Upper lobe of left lung (tissue), 6 donors: ENCODE results near the gene RBM23. TPM values are rescaled to one million over a fixed set of nuclear protein-coding genes. Genes with fewer than 3 reads are reported as not detected.

Experiments
- ATAC-seq, 2 donors: fragments of 200-7000 bp; cut with Tn5 transposase; one replicate each; pipeline ENCODE4 v1.9.1; 2022; ENCODE audit warnings: mild to moderate bottlenecking in 2 of 2, moderate library complexity in 2 of 2; ENCODE audit not compliant: low FRiP score in 2 of 2
- DNase-seq, 2 donors: peaks; one replicate each; pipeline ENCODE4 v3.0.0-alpha.2; 2019 to 2020
- H3K27ac ChIP-seq, 4 donors: fragments of 200-600 bp; sonication (generic); one replicate each; pipeline ENCODE4 v1.5.1; 2016 to 2019
- H3K27me3 ChIP-seq, 4 donors: fragments of 200-600 bp; sonication (generic); one replicate each; pipeline ENCODE4 v1.5.1; 2017 to 2019
- H3K36me3 ChIP-seq, 4 donors: fragments of 200-600 bp; sonication (generic); one replicate each; pipeline ENCODE4 v1.5.1; 2016 to 2019
- H3K4me1 ChIP-seq, 4 donors: fragments of 200-600 bp; sonication (generic); one replicate each; pipeline ENCODE4 v1.5.1; 2018 to 2019
- H3K4me3 ChIP-seq, 4 donors: fragments of 200-600 bp; sonication (generic); one replicate each; pipeline ENCODE4 v1.5.1; 2017 to 2019; ENCODE audit warnings: mild to moderate bottlenecking in 2 of 4, moderate library complexity in 1 of 4
- H3K9me3 ChIP-seq, 4 donors: fragments of 200-600 bp; sonication (generic); one replicate each; pipeline ENCODE4 v1.5.1; 2018 to 2019
- CTCF ChIP-seq, 6 experiments: fragments of 450-650 bp in 4 of 6; fragments of 200-600 bp in 2 of 6; sonication (generic) in 2 of 6; IDR thresholded peaks; one replicate each; pipeline ENCODE4 v1.5.1; 2016 to 2019; ENCODE audit warnings: antibody characterized with exemption in 6 of 6
- EP300 ChIP-seq, 4 donors: sonication (generic); formaldehyde crosslinking; IDR thresholded peaks; one replicate each; pipeline ENCODE4 v1.5.1; 2017; ENCODE audit warnings: antibody characterized with exemption in 4 of 4, control low read depth in 2 of 4
- POLR2A ChIP-seq, 4 donors: fragments of 450-650 bp; IDR thresholded peaks; one replicate each; pipeline ENCODE4 v1.5.1; 2016 to 2017; ENCODE audit warnings: antibody characterized with exemption in 4 of 4, mild to moderate bottlenecking in 2 of 4
- POLR2AphosphoS5 ChIP-seq, 2 donors: sonication (generic); formaldehyde crosslinking; IDR thresholded peaks; one replicate each; pipeline ENCODE4 v1.5.1; 2017; ENCODE audit warnings: antibody characterized with exemption in 2 of 2
- WGBS, 2 donors: methylation state at CpG; one replicate each; pipeline ENCODE4 v1.1.5; 2017 to 2018; 5-methylcytosine and 5-hydroxymethylcytosine counted together
- total RNA-seq, 6 donors: library from RNA; depleted of rRNA in 4 of 6; stranded (reverse); fragments of >200 nt in 4 of 6; gene quantifications; one replicate each; pipeline versions ENCODE4 v1.1.0 to v1.2.1, GENCODE V29; 2016 to 2021
- donor health status: DM: no; HTN: no; CAD: no; lungs with moderate emphysema.
- donor health status: DM: no; HTN: yes; CAD: no; lungs with severe emphysema.

The RBM23 gene
- total RNA-seq, 6 donors from 2014 or later = 63.3 to 96.8 (median 91.9) TPM

- H3K36me3 ChIP-seq = peaks cover 43 to 90% (median 71%) of the 10 kb centered on the region in 4 donors
- 65 to 75% methylated on average over 8 of the region's 8 CpGs for WGBS, 2 donors
- no peaks in the 10 kb centered on the region for H3K9me3 ChIP-seq
These were observed 10.3 kb downstream of the RBM23 start for GRCh38 chr14:22908601-22909000.

GRCh38 chr14:22907429-22907828 lies 11.5 kb downstream of the RBM23 start:
- peaks cover 0 to 6% (median 4%) of the 10 kb centered on the region in 4 donors for H3K4me1 ChIP-seq
- H3K36me3 ChIP-seq = peaks cover 51 to 98% (median 81%) of the 10 kb centered on the region in 4 donors
- no peaks in the 10 kb centered on the region for H3K9me3 ChIP-seq
- DNase-seq (no peak), ATAC-seq (no peak)
- WGBS, 2 donors = 93% methylated on average over 3 of the region's 3 CpGs
- H3K4me3 ChIP-seq = no peak overlapping the region
- no peak for TF ChIP-seq POLR2AphosphoS5 (IDR thresholded peaks at IDR 0.05)
- TF ChIP-seq EP300 (IDR thresholded peaks at IDR 0.05) = no peak
- no peak for TF ChIP-seq CTCF (IDR thresholded peaks at IDR 0.05)
- TF ChIP-seq POLR2A (IDR thresholded peaks at IDR 0.05) = no peak
- H3K27ac ChIP-seq = no peak overlapping the region
- no peaks in the 10 kb centered on the region for H3K27me3 ChIP-seq

More at GRCh38 chr14:22908601-22909000, 10.3 kb downstream of the RBM23 start:
- TF ChIP-seq CTCF (IDR thresholded peaks at IDR 0.05) (no peak), EP300 (IDR thresholded peaks at IDR 0.05) (no peak), POLR2AphosphoS5 (IDR thresholded peaks at IDR 0.05) (no peak), POLR2A (IDR thresholded peaks at IDR 0.05) (no peak)
- DNase-seq (no peak), ATAC-seq (no peak)
- no peaks in the 10 kb centered on the region for H3K27me3 ChIP-seq
- H3K4me3 ChIP-seq = no peak overlapping the region
- peaks cover 0 to 9% (median 4%) of the 10 kb centered on the region in 4 donors for H3K4me1 ChIP-seq
- H3K27ac ChIP-seq = no peak overlapping the region

- H3K36me3 ChIP-seq = peaks cover 61 to 98% (median 91%) of the 10 kb centered on the region in 4 donors
- no peak for TF ChIP-seq POLR2A (IDR thresholded peaks at IDR 0.05)
- TF ChIP-seq POLR2AphosphoS5 (IDR thresholded peaks at IDR 0.05) = no peak
- no peak for TF ChIP-seq CTCF (IDR thresholded peaks at IDR 0.05)
- TF ChIP-seq EP300 (IDR thresholded peaks at IDR 0.05) = no peak
- ATAC-seq = no peak
- H3K4me1 ChIP-seq = peaks cover 0 to 3% (median 1%) of the 10 kb centered on the region in 4 donors
- H3K27me3 ChIP-seq = no peaks in the 10 kb centered on the region
- WGBS, 2 donors = 97 to 98% methylated on average over 20 of the region's 20 CpGs
- H3K27ac ChIP-seq = no peak overlapping the region
- H3K9me3 ChIP-seq = no peaks in the 10 kb centered on the region
- no peak overlapping the region for H3K4me3 ChIP-seq
- DNase-seq = no peak
These were observed 12.9 kb downstream of the RBM23 start for GRCh38 chr14:22906073-22906472.

- TF ChIP-seq POLR2AphosphoS5 (IDR thresholded peaks at IDR 0.05) (no peak), CTCF (IDR thresholded peaks at IDR 0.05) (no peak)
- Histone ChIP-seq H3K9me3 (no peaks in the 10 kb centered on the region), H3K36me3 (peaks cover 63 to 98% (median 91%) of the 10 kb centered on the region in 4 donors), H3K4me1 (peaks cover 0 to 3% (median 1%) of the 10 kb centered on the region in 4 donors), H3K4me3 (no peak overlapping the region), H3K27ac (no peak overlapping the region), H3K27me3 (no peaks in the 10 kb centered on the region)
- DNase-seq (no peak), ATAC-seq (no peak)
- 96 to 97% methylated on average over 4 of the region's 4 CpGs for WGBS, 2 donors
These were observed 13.3 kb downstream of the RBM23 start for GRCh38 chr14:22905627-22906026.

- no peak overlapping the region for H3K27ac ChIP-seq
- ATAC-seq = no peak
These were observed 15.2 kb downstream of the RBM23 start for GRCh38 chr14:22903742-22904087.

More at GRCh38 chr14:22903742-22904087, 15.2 kb downstream of the RBM23 start:
- Histone ChIP-seq H3K9me3 (no peaks in the 10 kb centered on the region), H3K27me3 (no peaks in the 10 kb centered on the region), H3K4me3 (no peak overlapping the region), H3K36me3 (peaks cover 57 to 94% (median 80%) of the 10 kb centered on the region in 4 donors), H3K4me1 (peaks cover 0 to 6% (median 2%) of the 10 kb centered on the region in 4 donors)
- TF ChIP-seq CTCF (IDR thresholded peaks at IDR 0.05) (no peak), POLR2A (IDR thresholded peaks at IDR 0.05) (no peak), POLR2AphosphoS5 (IDR thresholded peaks at IDR 0.05) (no peak), EP300 (IDR thresholded peaks at IDR 0.05) (no peak)
- DNase-seq = no peak
- 77 to 90% methylated on average over 2 of the region's 2 CpGs for WGBS, 2 donors
